ENCODE measurements around the gene RNU4-1.

DNA sequence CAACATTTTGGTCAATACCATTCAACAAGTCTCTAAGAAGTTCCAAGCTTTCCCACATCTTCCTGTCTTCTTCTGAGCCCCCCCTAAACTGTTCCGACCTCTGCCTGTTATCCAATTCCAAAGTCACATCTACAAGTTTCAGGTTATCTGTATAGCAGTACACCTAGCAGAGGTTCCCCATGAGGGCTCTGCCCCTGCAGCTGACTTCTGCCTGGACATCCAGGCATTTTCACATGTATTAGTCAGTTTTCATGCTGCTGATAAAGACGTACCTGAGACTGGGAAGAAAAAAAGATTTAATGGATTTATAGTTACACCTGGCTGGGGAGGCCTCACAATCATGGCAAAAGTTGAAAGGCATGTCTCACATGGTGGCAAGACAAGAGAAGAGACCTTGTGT, 44.7 kb upstream of the RNU4-1 start:
- TF ChIP-seq, protein P1, sequence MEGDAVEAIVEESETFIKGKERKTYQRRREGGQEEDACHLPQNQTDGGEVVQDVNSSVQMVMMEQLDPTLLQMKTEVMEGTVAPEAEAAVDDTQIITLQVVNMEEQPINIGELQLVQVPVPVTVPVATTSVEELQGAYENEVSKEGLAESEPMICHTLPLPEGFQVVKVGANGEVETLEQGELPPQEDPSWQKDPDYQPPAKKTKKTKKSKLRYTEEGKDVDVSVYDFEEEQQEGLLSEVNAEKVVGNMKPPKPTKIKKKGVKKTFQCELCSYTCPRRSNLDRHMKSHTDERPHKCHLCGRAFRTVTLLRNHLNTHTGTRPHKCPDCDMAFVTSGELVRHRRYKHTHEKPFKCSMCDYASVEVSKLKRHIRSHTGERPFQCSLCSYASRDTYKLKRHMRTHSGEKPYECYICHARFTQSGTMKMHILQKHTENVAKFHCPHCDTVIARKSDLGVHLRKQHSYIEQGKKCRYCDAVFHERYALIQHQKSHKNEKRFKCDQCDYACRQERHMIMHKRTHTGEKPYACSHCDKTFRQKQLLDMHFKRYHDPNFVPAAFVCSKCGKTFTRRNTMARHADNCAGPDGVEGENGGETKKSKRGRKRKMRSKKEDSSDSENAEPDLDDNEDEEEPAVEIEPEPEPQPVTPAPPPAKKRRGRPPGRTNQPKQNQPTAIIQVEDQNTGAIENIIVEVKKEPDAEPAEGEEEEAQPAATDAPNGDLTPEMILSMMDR (IDR thresholded peaks at IDR 0.05): no peak
- TF ChIP-seq ZFX (IDR thresholded peaks at IDR 0.05; ENCODE audit: borderline replicate concordance): no peak

Data from 22Rv1 (cell line).